ENCODE results near the gene CACNB4.

GRCh38 chr2:151843691-151844061 is 255.2 kb downstream of the CACNB4 start:
- TF ChIP-seq CREB1 (IDR thresholded peaks at IDR 0.05; ENCODE audit: low read depth) (no peak), NFIC (IDR thresholded peaks at IDR 0.05; ENCODE audit: low read depth, low read length) (no peak), ATF7 (IDR thresholded peaks at IDR 0.05; ENCODE audit: low read depth) (no peak), POLR2A (IDR thresholded peaks at IDR 0.05; ENCODE audit: low read depth, low read length) (no peak), CTCF (IDR thresholded peaks at IDR 0.05 in 2 of 3, conservative IDR thresholded peaks at IDR 0.05 in 1 of 3; ENCODE audit: control insufficient read depth in 2 of 3, extremely low read depth in 1 of 3, insufficient read depth in 1 of 3, low read depth in 3 of 3, low read length in 3 of 3) (no peak), ATF2 (IDR thresholded peaks at IDR 0.05; ENCODE audit: low read length) (no peak), ZBTB40 (IDR thresholded peaks at IDR 0.05; ENCODE audit: borderline replicate concordance) (no peak), IKZF1 (conservative IDR thresholded peaks at IDR 0.05) (no peak), POLR2AphosphoS5 (IDR thresholded peaks at IDR 0.05; ENCODE audit: low read length) (no peak)
